ENCODE results near the gene CMSS1. TPM values are rescaled to one million over a fixed set of nuclear protein-coding genes. Genes with fewer than 3 reads are reported as not detected.
A peak's percentile ranks its signal among the peaks of the same experiment; 100 is the strongest.

CMSS1 gene
- total and polyA plus RNA-seq, 3 donors from 2014 or later = 24.6 to 47.9 (median 24.9) TPM

DNA sequence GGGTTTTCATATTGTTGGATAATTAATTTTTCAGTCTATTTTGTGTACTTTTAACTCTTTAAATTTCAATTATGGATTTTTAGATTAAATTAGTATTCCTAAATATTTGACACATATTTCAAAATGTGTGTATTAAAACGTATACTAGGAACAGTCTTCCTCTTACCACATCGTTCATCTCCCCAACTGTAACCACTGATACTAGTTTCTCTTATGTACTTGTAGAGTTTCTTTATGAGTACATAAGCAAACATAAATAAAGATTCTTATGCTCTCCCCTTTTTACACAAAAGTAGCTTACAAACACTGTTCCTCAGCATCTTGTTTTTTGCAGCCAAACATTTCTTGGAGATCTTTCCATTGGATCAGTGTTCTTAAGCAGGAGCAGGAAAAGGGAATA lies 45.9 kb downstream of the CMSS1 start:
- WGBS, 2 donors = 87 to 91% methylated on average over 2 of the region's 2 CpGs
- peaks cover 11% of the 10 kb centered on the region for H3K4me1 ChIP-seq

DNA sequence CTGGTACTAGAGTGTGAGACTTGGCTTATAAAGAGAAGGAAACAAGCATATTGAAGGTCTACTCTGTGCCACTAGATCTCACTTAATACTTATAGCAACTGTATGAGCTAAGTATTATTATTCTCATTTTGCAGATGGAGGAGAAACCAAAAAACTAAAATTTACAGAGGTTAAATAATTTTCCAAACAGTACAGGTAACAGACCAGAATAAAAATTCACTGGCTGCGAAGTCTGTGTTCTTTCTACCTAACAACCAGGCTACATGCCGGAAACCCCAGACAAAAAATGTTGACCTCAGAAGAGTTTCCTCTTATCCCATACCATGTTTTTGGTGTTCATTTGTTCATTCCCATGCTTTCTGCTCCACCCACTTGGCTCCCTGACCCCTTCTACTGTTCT lies 46.6 kb downstream of the CMSS1 start:
- Histone ChIP-seq H3K4me3 (no peak overlapping the region), H3K9me3 (no peaks in the 10 kb centered on the region), H3K36me3 (ENCODE audit: low read depth, missing control alignments) (no peaks in the 10 kb centered on the region), H3K27me3 (no peaks in the 10 kb centered on the region), H3K27ac (no peak overlapping the region), H3K4me1 (peaks cover 18% of the 10 kb centered on the region)
- intact Hi-C loops (cut with DNase I; ENCODE audit: low total_unique reads) = no loop called here
- DNase-seq = no peak
- TF ChIP-seq POLR2A (IDR thresholded peaks at IDR 0.05) = no peak
- TF ChIP-seq, protein P1, sequence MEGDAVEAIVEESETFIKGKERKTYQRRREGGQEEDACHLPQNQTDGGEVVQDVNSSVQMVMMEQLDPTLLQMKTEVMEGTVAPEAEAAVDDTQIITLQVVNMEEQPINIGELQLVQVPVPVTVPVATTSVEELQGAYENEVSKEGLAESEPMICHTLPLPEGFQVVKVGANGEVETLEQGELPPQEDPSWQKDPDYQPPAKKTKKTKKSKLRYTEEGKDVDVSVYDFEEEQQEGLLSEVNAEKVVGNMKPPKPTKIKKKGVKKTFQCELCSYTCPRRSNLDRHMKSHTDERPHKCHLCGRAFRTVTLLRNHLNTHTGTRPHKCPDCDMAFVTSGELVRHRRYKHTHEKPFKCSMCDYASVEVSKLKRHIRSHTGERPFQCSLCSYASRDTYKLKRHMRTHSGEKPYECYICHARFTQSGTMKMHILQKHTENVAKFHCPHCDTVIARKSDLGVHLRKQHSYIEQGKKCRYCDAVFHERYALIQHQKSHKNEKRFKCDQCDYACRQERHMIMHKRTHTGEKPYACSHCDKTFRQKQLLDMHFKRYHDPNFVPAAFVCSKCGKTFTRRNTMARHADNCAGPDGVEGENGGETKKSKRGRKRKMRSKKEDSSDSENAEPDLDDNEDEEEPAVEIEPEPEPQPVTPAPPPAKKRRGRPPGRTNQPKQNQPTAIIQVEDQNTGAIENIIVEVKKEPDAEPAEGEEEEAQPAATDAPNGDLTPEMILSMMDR (IDR thresholded peaks at IDR 0.05) = no peak
- 98% methylated on average over 2 of the region's 2 CpGs for whole genome bisulfite sequencing, 2 donors

More for the DNA sequence above, 45.9 kb downstream of the CMSS1 start:
- Histone ChIP-seq H3K27me3 (no peaks in the 10 kb centered on the region), H3K9me3 (no peaks in the 10 kb centered on the region), H3K4me3 (no peak overlapping the region), H3K27ac (no peak overlapping the region), H3K36me3 (ENCODE audit: low read depth, missing control alignments) (no peaks in the 10 kb centered on the region)
- DNase-seq = no peak
- TF ChIP-seq POLR2A (IDR thresholded peaks at IDR 0.05) = no peak
- intact Hi-C loops (cut with DNase I; ENCODE audit: low total_unique reads) = no loop called here

DNA sequence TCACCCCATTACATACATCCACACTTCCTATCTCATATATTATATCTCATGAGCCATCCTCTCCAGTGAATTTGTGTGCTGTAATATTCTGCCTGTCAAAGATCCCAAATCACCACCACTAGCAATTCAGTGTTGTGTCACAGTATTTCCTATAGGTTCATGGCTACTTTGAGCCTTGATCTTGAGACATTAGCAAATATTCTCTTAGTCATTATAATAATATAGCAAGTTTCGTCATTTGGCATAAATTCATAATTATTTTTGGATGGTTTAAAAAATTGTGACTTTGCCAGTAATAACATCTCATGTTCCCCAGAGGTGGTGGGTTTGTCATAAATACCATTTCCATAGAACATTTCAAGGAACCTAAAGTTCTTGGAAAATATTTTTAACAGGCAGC lies 47.7 kb downstream of the CMSS1 start:
- intact Hi-C loops (cut with DNase I; ENCODE audit: low total_unique reads) = no loop called here
- no peaks in the 10 kb centered on the region for H3K9me3 ChIP-seq
- no peaks in the 10 kb centered on the region for H3K27me3 ChIP-seq
- H3K36me3 ChIP-seq (ENCODE audit: low read depth, missing control alignments) = no peaks in the 10 kb centered on the region
- DNase-seq = no peak
- H3K4me1 ChIP-seq = peaks cover 25% of the 10 kb centered on the region
- H3K27ac ChIP-seq = no peak overlapping the region
- TF ChIP-seq, protein P1 (IDR thresholded peaks at IDR 0.05) = no peak
- no peak for TF ChIP-seq POLR2A (IDR thresholded peaks at IDR 0.05)
- no peak overlapping the region for H3K4me3 ChIP-seq
- WGBS, 2 donors = 58 to 71% methylated on average over 1 of the region's 1 CpG

DNA sequence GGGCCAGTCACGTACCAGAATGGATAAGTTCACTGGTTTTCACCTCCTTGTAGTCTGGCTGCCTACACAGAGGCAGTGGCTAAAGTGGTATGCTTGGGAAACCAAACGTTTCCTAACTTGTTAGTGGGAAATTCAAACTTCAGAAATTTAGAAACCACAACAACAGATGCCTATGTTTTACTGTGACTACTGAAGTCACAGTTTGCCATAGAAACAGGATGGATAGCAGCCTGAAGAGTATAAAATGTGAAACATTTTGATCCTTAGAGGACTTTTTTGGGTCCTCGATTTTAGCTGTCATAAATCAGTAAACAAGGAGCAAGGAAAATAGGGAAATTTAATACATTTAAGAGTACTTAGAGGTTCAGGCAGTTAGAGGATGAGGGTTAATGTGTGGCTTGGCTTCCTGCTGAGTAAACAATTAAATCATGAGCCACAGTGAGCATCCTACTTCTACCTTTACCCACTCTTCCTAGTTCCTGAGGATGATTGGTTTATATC lies 48.6 kb downstream of the CMSS1 start:
- peaks cover 33% of the 10 kb centered on the region for H3K4me1 ChIP-seq
- TF ChIP-seq, protein P1 (IDR thresholded peaks at IDR 0.05) = no peak
- TF ChIP-seq POLR2A (IDR thresholded peaks at IDR 0.05) = no peak

DNA sequence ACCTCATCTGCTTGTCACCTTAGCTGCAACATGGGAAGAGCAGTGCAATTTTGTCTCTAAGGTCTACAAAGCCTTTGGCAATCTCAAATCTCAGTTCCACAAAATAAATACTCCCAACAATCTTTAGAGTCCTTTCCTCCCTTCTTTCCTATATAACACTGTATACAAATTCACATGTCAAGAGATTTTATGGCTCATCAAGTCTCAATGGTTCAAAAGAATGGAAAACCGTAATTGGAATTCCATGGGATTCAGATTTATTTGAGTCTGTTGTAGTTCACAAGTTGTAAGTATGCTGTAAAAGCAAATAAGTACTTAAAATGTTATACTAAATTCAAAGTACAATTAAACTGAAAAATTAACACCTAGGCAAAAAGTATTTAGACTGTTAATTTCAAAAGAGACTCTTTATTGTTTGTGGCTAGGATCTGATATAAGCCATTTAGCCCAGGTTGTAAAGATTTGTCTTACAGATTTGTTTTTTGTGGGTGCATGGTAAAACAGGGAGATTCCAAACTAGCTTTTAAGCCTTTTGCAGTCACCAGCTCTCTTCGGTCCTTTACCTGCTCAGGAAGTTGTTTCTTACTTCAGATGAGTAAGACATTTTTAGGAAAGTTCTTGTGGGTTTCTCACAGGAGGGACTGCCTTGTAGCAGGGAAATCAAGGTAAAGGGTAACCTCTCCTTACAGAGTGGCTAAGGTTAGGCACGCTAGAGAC lies 50.1 kb downstream of the CMSS1 start:
- WGBS, 2 donors = 86 to 88% methylated on average over 3 of the region's 3 CpGs
- peaks cover 44% of the 10 kb centered on the region for H3K4me1 ChIP-seq
- H3K36me3 ChIP-seq (ENCODE audit: low read depth, missing control alignments) = no peaks in the 10 kb centered on the region
- TF ChIP-seq, protein P1 (IDR thresholded peaks at IDR 0.05) = no peak
- no peak for TF ChIP-seq POLR2A (IDR thresholded peaks at IDR 0.05)
- no peaks in the 10 kb centered on the region for H3K27me3 ChIP-seq
- no peaks in the 10 kb centered on the region for H3K9me3 ChIP-seq
- intact Hi-C loops (cut with DNase I; ENCODE audit: low total_unique reads) = no loop called here
- peak overlapping the region in 1 of 2 donors; percentile 60 for H3K27ac ChIP-seq
- DNase-seq = no peak
- no peak overlapping the region for H3K4me3 ChIP-seq

More for the DNA sequence above, 48.6 kb downstream of the CMSS1 start:
- no peaks in the 10 kb centered on the region for H3K27me3 ChIP-seq
- peak overlapping the region in 1 of 2 donors; percentile 60 for H3K27ac ChIP-seq
- no peak overlapping the region for H3K4me3 ChIP-seq
- no peak for DNase-seq
- intact Hi-C loops (cut with DNase I; ENCODE audit: low total_unique reads) = no loop called here
- 42 to 43% methylated on average over 3 of the region's 3 CpGs for WGBS, 2 donors
- H3K36me3 ChIP-seq (ENCODE audit: low read depth, missing control alignments) = no peaks in the 10 kb centered on the region
- no peaks in the 10 kb centered on the region for H3K9me3 ChIP-seq
